ENCODE data around the gene SPOCD1.
A peak's percentile ranks its signal among the peaks of the same experiment; 100 is the strongest.

SPOCD1 gene

DNA sequence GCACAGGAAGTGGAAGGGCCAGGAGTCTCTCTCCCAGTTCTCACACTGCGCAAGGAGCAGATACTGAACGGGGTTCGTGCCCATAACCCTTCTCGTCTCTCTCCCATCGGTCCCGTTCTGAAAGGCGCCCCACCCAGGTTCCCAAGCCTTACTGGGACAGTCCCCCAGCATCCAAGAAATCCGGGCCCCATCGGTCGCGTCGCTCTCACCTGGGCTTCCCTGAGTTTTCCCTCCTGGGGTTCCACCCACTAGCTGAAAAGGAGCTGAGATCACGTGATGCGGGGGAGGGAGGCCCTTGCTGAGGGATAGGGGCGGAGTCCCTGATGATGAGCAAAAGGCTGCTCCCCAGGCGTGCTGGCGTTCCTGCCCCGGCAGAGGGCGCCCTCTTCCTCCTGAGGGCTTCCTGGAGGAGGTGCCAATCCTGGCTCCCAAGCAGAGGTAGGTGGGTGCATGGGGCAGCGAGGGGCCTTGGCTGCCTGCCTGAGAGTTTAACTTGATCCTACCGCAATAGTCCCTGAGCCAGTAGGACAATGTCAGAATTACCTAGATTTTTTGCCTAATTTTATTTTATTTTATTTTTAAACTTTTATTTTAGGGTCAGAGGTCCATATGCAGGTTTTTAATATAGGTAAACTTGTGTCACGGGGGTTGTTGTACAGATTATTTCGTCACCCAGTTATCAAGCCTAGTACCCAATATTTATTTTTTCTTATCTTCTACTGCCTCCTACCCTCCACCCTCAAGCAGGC lies at the start of gene SPOCD1:
SPOCD1 (minus strand) TSS at position 271 of the 749 bp plus-strand sequence. CDS start 689 bp downstream, outside the sequence.
- TF ChIP-seq, protein P1, sequence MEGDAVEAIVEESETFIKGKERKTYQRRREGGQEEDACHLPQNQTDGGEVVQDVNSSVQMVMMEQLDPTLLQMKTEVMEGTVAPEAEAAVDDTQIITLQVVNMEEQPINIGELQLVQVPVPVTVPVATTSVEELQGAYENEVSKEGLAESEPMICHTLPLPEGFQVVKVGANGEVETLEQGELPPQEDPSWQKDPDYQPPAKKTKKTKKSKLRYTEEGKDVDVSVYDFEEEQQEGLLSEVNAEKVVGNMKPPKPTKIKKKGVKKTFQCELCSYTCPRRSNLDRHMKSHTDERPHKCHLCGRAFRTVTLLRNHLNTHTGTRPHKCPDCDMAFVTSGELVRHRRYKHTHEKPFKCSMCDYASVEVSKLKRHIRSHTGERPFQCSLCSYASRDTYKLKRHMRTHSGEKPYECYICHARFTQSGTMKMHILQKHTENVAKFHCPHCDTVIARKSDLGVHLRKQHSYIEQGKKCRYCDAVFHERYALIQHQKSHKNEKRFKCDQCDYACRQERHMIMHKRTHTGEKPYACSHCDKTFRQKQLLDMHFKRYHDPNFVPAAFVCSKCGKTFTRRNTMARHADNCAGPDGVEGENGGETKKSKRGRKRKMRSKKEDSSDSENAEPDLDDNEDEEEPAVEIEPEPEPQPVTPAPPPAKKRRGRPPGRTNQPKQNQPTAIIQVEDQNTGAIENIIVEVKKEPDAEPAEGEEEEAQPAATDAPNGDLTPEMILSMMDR (IDR thresholded peaks at IDR 0.05; ENCODE audit: insufficient read depth, low read length, missing control alignments): peak; percentile 96

DNA sequence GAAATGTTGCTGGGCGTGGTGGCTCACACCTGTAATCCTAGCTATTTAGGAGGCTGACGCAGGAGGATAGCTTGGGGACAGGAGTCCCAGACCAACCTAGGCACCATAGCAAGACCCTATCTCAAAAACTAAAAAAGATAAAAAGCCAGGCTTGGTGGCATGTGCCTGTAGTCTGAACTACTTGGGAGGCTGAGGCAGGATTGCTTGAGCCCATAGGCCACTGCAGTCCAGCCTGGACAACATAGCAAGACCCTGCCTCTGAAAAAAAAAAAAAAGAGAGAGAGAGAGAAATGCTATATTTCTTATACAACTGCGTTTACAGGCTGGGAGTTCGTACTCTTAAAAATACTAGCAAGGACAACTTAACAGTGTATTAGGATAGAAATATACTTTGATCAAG lies 46.2 kb upstream of the SPOCD1 start:
- TF ChIP-seq, protein P1 (IDR thresholded peaks at IDR 0.05; ENCODE audit: insufficient read depth, low read length, missing control alignments): no peak
- H3K4me3 ChIP-seq (ENCODE audit: low read depth, low read length): no peak overlapping the region
- ChIA-PET POLR2A (no interaction called here), CTCF (no interaction called here)
- no peak for DNase-seq (ENCODE audit: low read depth, low spot score)

More for the DNA sequence above, at the start of gene SPOCD1:
- POLR2A ChIA-PET: no interaction called here
- DNase-seq (ENCODE audit: low read depth, low spot score): peak; percentile 23
- H3K4me3 ChIP-seq (ENCODE audit: low read depth, low read length): peak within 1 kb of the TSS; percentile 53
- CTCF ChIA-PET: interaction anchor here (0.6 to 6.4 kb wide), 34 partner anchors 8 to 246 kb away, joined by 3 to 89 read pairs (median 6); no protein-coding TSS in a partner anchor

DNA sequence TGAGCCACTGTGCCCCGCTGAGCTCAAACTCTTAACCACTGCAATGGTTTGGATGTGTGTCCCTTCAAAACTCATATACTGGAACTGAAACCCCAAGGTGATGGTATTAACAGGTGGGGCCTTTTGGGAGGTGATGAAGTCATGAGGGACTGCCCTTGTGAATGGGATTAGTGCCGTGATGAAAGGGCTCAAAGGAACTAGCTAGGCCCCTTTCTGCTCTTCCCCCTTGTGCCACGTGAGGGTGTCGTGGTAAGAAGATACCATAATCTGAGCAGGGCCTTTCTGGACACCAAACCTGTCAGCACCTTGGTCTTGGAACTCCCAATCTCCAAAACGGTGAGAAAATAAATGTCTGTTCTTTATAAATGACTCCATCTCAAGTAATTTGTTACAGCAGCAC lies 45.5 kb upstream of the SPOCD1 start:
- TF ChIP-seq, protein P1 (IDR thresholded peaks at IDR 0.05; ENCODE audit: insufficient read depth, low read length, missing control alignments): no peak
- no peak for DNase-seq (ENCODE audit: low read depth, low spot score)
- H3K4me3 ChIP-seq (ENCODE audit: low read depth, low read length): no peak overlapping the region
- ChIA-PET POLR2A (no interaction called here), CTCF (interaction anchor here (1.3 kb wide), 1 partner anchor 31 kb away, joined by 3 read pairs; no protein-coding TSS in a partner anchor)

DNA sequence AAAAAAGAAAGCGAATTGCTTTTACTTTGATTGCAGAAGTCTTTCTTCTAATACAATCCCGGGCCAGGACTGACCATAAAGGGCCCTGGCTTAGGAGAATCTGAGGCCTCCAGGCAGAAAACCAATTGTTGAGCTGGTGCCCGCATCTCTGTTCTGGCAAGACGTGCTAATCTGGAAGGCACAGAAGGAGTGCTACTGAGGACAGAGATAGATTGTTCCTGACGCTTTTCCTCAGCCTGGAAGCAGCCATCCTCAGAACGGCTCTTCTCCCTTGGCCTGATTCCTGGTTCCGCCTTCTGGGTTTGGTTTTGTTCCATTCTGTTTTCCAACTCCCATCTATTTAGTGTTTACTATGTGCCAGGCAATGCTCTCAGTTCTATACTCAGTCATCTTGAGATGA lies 44.8 kb upstream of the SPOCD1 start:
- ChIA-PET POLR2A (no interaction called here), CTCF (interaction anchor here (1.3 kb wide), 1 partner anchor 31 kb away, joined by 3 read pairs; no protein-coding TSS in a partner anchor)
- TF ChIP-seq, protein P1 (IDR thresholded peaks at IDR 0.05; ENCODE audit: insufficient read depth, low read length, missing control alignments): no peak
- no peak for DNase-seq (ENCODE audit: low read depth, low spot score)
- H3K4me3 ChIP-seq (ENCODE audit: low read depth, low read length): no peak overlapping the region

DNA sequence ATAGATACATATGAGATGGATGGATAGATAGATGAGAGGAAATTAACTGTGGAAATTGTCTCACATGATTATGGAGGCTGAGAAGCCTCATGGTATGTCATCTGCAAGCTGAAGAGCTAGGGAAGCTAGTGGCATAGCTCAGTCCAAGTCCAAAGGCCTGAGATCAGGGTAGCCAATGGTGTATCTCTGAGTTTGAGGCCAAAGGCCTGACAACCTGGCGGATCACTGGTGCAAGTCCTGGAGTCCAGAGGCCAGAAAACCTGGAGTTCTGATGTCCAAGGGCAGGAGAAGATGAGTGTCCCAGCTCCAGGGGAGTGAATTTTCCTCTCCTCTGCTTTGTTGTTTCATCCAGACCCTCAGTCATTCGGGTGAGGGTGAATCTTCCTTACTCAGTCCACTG lies 43.9 kb upstream of the SPOCD1 start:
- TF ChIP-seq, protein P1 (IDR thresholded peaks at IDR 0.05; ENCODE audit: insufficient read depth, low read length, missing control alignments): no peak
- DNase-seq (ENCODE audit: low read depth, low spot score): no peak
- H3K4me3 ChIP-seq (ENCODE audit: low read depth, low read length): no peak overlapping the region
- ChIA-PET POLR2A (no interaction called here), CTCF (interaction anchor here (1.0 to 1.8 kb wide), 2 partner anchors 15 to 44 kb away, joined by 3 to 4 read pairs; partner anchors contain the start of gene SPOCD1)

DNA sequence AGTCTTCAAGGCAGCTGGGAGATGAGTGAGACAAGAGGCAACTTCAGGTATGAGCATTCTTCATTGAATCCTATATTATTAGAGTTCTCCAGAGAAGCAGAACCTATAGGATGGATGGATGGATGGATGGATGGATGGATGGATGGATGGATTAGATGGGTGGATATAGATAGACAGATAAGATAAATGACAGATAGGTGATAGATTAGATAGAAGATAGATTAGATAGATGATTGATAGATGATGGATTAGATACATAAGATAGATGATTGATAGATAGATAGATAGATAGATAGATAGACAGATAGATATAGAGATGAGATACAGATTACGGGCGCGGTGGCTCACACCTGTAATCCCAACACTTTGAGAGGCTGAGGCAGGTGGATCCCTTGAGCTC lies 43.2 kb upstream of the SPOCD1 start:
- CTCF ChIA-PET: interaction anchor here (1.2 to 1.8 kb wide), 2 partner anchors 11 to 43 kb away, joined by 3 to 4 read pairs; partner anchors contain the start of gene SPOCD1
- POLR2A ChIA-PET: no interaction called here
- TF ChIP-seq, protein P1 (IDR thresholded peaks at IDR 0.05; ENCODE audit: insufficient read depth, low read length, missing control alignments): no peak
- DNase-seq (ENCODE audit: low read depth, low spot score): no peak
- H3K4me3 ChIP-seq (ENCODE audit: low read depth, low read length): no peak overlapping the region
